ENCODE measurements around the gene TRMT2A.

GRCh38 chr22:20128902-20129746, 12.1 kb upstream of the TRMT2A start:
- TF ChIP-seq, protein P1, sequence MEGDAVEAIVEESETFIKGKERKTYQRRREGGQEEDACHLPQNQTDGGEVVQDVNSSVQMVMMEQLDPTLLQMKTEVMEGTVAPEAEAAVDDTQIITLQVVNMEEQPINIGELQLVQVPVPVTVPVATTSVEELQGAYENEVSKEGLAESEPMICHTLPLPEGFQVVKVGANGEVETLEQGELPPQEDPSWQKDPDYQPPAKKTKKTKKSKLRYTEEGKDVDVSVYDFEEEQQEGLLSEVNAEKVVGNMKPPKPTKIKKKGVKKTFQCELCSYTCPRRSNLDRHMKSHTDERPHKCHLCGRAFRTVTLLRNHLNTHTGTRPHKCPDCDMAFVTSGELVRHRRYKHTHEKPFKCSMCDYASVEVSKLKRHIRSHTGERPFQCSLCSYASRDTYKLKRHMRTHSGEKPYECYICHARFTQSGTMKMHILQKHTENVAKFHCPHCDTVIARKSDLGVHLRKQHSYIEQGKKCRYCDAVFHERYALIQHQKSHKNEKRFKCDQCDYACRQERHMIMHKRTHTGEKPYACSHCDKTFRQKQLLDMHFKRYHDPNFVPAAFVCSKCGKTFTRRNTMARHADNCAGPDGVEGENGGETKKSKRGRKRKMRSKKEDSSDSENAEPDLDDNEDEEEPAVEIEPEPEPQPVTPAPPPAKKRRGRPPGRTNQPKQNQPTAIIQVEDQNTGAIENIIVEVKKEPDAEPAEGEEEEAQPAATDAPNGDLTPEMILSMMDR (IDR thresholded peaks at IDR 0.05 in 4 of 5, conservative IDR thresholded peaks at IDR 0.05 in 1 of 5), result peak; percentile 37 to 45 (median 39)
- no peak for TF ChIP-seq POLR2A (IDR thresholded peaks at IDR 0.05)
